H9 (cell line): Measurements from ENCODE around the gene MMP15. TPM values are rescaled to one million over a fixed set of nuclear protein-coding genes. Genes with fewer than 3 reads are reported as not detected.
"Not testable (repeated sequence)": the region's sequence is repeated elsewhere in the genome, so short reads cannot be mapped to it uniquely, and the experiment has no call there.

Source experiments
- DNase-seq: peaks from one replicate; pipeline ENCODE4 v3.0.0-alpha.2; 2017
- H2AFZ ChIP-seq: one replicate; pipeline ENCODE4 v1.6.1; 2013; ENCODE audit warnings: mild to moderate bottlenecking, low read length, control low read depth, moderate library complexity
- H2AK5ac ChIP-seq: 2 replicates; pipeline ENCODE4 v1.6.1; 2013; ENCODE audit warnings: low read length, control low read depth, mixed read lengths; ENCODE audit not compliant: insufficient read length
- H2BK120ac ChIP-seq: one replicate; pipeline ENCODE4 v1.6.1; 2013; ENCODE audit warnings: low read depth, mild to moderate bottlenecking, low read length, control low read depth, inconsistent platforms; ENCODE audit not compliant: poor library complexity, severe bottlenecking
- H2BK12ac ChIP-seq: 2 replicates; pipeline ENCODE4 v1.6.1; 2013; ENCODE audit warnings: low read length, control low read depth, mixed read lengths, low read depth; ENCODE audit not compliant: insufficient read length
- H2BK15ac ChIP-seq: 2 replicates; pipeline ENCODE4 v1.6.1; 2013; ENCODE audit warnings: low read depth, low read length, control low read depth
- H2BK20ac ChIP-seq: one replicate; pipeline ENCODE4 v1.6.1; 2013; ENCODE audit warnings: low read depth, mild to moderate bottlenecking, low read length, control low read depth, inconsistent platforms; ENCODE audit not compliant: poor library complexity, severe bottlenecking
- H2BK5ac ChIP-seq: 2 replicates; pipeline ENCODE4 v1.6.1; 2013; ENCODE audit warnings: low read length, control low read depth, mixed read lengths; ENCODE audit not compliant: insufficient read length
- H3K14ac ChIP-seq: 2 replicates; pipeline ENCODE4 v1.6.1; 2013; ENCODE audit warnings: low read length, control low read depth; ENCODE audit not compliant: insufficient read depth
- H3K18ac ChIP-seq: 2 replicates; pipeline ENCODE4 v1.6.1; 2013; ENCODE audit warnings: low read depth, mild to moderate bottlenecking, mixed read lengths, low read length, control low read depth; ENCODE audit not compliant: insufficient read length
- H3K23ac ChIP-seq: 2 replicates; pipeline ENCODE4 v1.6.1; 2013; ENCODE audit warnings: low read length, control low read depth, mixed read lengths, low read depth; ENCODE audit not compliant: insufficient read length
- H3K23me2 ChIP-seq: 2 replicates; pipeline ENCODE4 v1.6.1; 2013; ENCODE audit warnings: low read depth, mild to moderate bottlenecking, mixed read lengths, low read length, control low read depth; ENCODE audit not compliant: insufficient read length, poor library complexity, severe bottlenecking
- H3K27ac ChIP-seq: 2 replicates; pipeline ENCODE4 v1.5.1; 2013; ENCODE audit warnings: low read length, control low read depth, mixed read lengths, low read depth; ENCODE audit not compliant: insufficient read length
- H3K27me3 ChIP-seq: 2 replicates; pipeline ENCODE4 v1.6.1; 2013; ENCODE audit warnings: low read length, control low read depth, inconsistent platforms; ENCODE audit not compliant: insufficient read depth
- H3K4ac ChIP-seq: 2 replicates; pipeline ENCODE4 v1.6.1; 2013; ENCODE audit warnings: low read depth, mild to moderate bottlenecking, control low read depth, inconsistent platforms, low read length, moderate library complexity
- H3K4me1 ChIP-seq: 2 replicates; pipeline ENCODE4 v1.6.1; 2013; ENCODE audit warnings: low read length, control low read depth, inconsistent platforms; ENCODE audit not compliant: insufficient read depth
- H3K4me2 ChIP-seq: 2 replicates; pipeline ENCODE4 v1.6.1; 2013; ENCODE audit warnings: low read length, control low read depth, mixed read lengths; ENCODE audit not compliant: insufficient read length, insufficient read depth
- H3K56ac ChIP-seq: 2 replicates; pipeline ENCODE4 v1.6.1; 2013; ENCODE audit warnings: low read depth, mild to moderate bottlenecking, mixed read lengths, low read length, control low read depth; ENCODE audit not compliant: insufficient read length
- H3K79me1 ChIP-seq: 2 replicates; pipeline ENCODE4 v1.6.1; 2013; ENCODE audit warnings: low read depth, mild to moderate bottlenecking, moderate library complexity, low read length, control low read depth, inconsistent platforms; ENCODE audit not compliant: insufficient read depth, poor library complexity, severe bottlenecking
- H3K79me2 ChIP-seq: 2 replicates; pipeline ENCODE4 v1.6.1; 2013; ENCODE audit warnings: low read length, control low read depth, inconsistent platforms; ENCODE audit not compliant: insufficient read depth
- H3K9ac ChIP-seq: 2 replicates; pipeline ENCODE4 v1.6.1; 2013; ENCODE audit warnings: low read length, control low read depth, mixed read lengths; ENCODE audit not compliant: insufficient read length; ENCODE audit errors: extremely low read depth
- H3K9me3 ChIP-seq: one replicate; pipeline ENCODE4 v1.6.1; 2013; ENCODE audit warnings: low read depth, low read length, inconsistent platforms; ENCODE audit not compliant: control insufficient read depth
- H3T11ph ChIP-seq: one replicate; pipeline ENCODE4 v1.6.1; 2013; ENCODE audit warnings: mild to moderate bottlenecking, low read length, control low read depth, inconsistent platforms
- H4K20me1 ChIP-seq: one replicate; pipeline ENCODE4 v1.6.1; 2013; ENCODE audit not compliant: control insufficient read depth, insufficient read length, insufficient read depth
- H4K5ac ChIP-seq: 2 replicates; pipeline ENCODE4 v1.6.1; 2013; ENCODE audit warnings: low read depth, mild to moderate bottlenecking, mixed read lengths, low read length, control low read depth; ENCODE audit not compliant: insufficient read length
- H4K8ac ChIP-seq: replicated peaks from 2 replicates; pipeline ENCODE4 v1.6.1; 2013; ENCODE audit warnings: low read length, control low read depth, mixed read lengths, low read depth; ENCODE audit not compliant: insufficient read length
- H4K91ac ChIP-seq: 2 replicates; pipeline ENCODE4 v1.6.1; 2013; ENCODE audit warnings: low read depth, mild to moderate bottlenecking, moderate library complexity, mixed read lengths, low read length, control low read depth; ENCODE audit not compliant: insufficient read length
- H3K27ac Mint-ChIP-seq, 3 experiments: 2 replicates in 2 of 3; 3 replicates in 1 of 3; pipeline ENCODE4 v1.8.0; 2020 to 2021; ENCODE audit warnings: mixed read lengths in 3 of 3, mild to moderate bottlenecking in 1 of 3, moderate library complexity in 1 of 3
- H3K27me3 Mint-ChIP-seq: 2 replicates; pipeline ENCODE4 v1.8.0; 2021; ENCODE audit warnings: low read depth, mild to moderate bottlenecking, moderate library complexity, mixed read lengths
- H3K36me3 Mint-ChIP-seq, 3 experiments: 2 replicates in 2 of 3; 3 replicates in 1 of 3; pipeline ENCODE4 v1.8.0; 2020 to 2021; ENCODE audit warnings: low read depth in 3 of 3, mixed read lengths in 3 of 3; ENCODE audit not compliant: insufficient read depth in 1 of 3
- H3K4me1 Mint-ChIP-seq, 2 experiments: 2 replicates each; pipeline ENCODE4 v1.8.0; 2020; ENCODE audit warnings: mixed read lengths in 2 of 2
- H3K4me3 Mint-ChIP-seq, 2 experiments: 2 replicates in 1 of 2; 3 replicates in 1 of 2; pipeline ENCODE4 v1.8.0; 2020 to 2021; ENCODE audit warnings: mild to moderate bottlenecking in 2 of 2, mixed read lengths in 2 of 2, moderate library complexity in 1 of 2
- H3K9me3 Mint-ChIP-seq, 2 experiments: 2 replicates in 1 of 2; 3 replicates in 1 of 2; pipeline ENCODE4 v1.8.0; 2020; ENCODE audit warnings: mild to moderate bottlenecking in 2 of 2, mixed read lengths in 2 of 2, moderate library complexity in 1 of 2
- whole genome bisulfite sequencing: extraction: QIAGEN DNeasy Blood & Tissue Kit; methylation state at CpG from one replicate; pipeline ENCODE4 v1.1.7; 2013; ENCODE audit warnings: missing lambda C conversion rate, low lambda C conversion rate, mixed read lengths; ENCODE audit not compliant: insufficient read length; ENCODE audit errors: extremely low coverage; 5-methylcytosine and 5-hydroxymethylcytosine counted together
- total RNA-seq: library from RNA; stranded (reverse); gene quantifications from 2 replicates; pipeline ENCODE4 v1.2.1, GENCODE V29; 2021
- TF ChIP-seq, protein P1 (sequence below): fragments of 200-600 bp; sonication (generic); conservative IDR thresholded peaks from 3 replicates; pipeline ENCODE4 v1.8.0; 2021; ENCODE audit warnings: antibody characterized with exemption, mild to moderate bottlenecking

MMP15 gene
- total RNA-seq, 1 experiment from 2014 or later, result 32.9 TPM

GRCh38 chr16:58002936-58003335 is 22.6 kb upstream of the MMP15 start:
- Histone ChIP-seq H3K4me2 (no peak overlapping the region), H2BK15ac (no peak overlapping the region), H3K4ac (no peak overlapping the region), H3K14ac (no peak overlapping the region), H2AFZ (no peak overlapping the region), H3K9ac (no peak overlapping the region), H2BK20ac (no peak overlapping the region), H3K27ac (no peak overlapping the region), H3T11ph (no peak overlapping the region), H3K23ac (no peak overlapping the region), H2BK5ac (no peak overlapping the region), H3K9me3 (no peaks in the 10 kb centered on the region), H3K27me3 (no peaks in the 10 kb centered on the region), H2BK12ac (no peak overlapping the region), H2AK5ac (no peak overlapping the region), H3K18ac (no peak overlapping the region), H4K8ac (no peak overlapping the region), H3K23me2 (peaks cover 8% of the 10 kb centered on the region), H4K20me1 (no peaks in the 10 kb centered on the region), H3K56ac (no peak overlapping the region), H4K91ac (no peak overlapping the region), H4K5ac (no peak overlapping the region), H3K79me2 (no peaks in the 10 kb centered on the region; the same call in 1 of the 2 replicates), H3K79me1 (no peaks in the 10 kb centered on the region), H3K4me1 (peaks cover 2% of the 10 kb centered on the region; the same call in 1 of the 2 replicates), H2BK120ac (no peak overlapping the region)
- H3K36me3 Mint-ChIP-seq, result peaks cover 20 to 49% (median 42%) of the 10 kb centered on the region in 3 experiments; a peak in 6 of 7 replicates
- H3K4me1 Mint-ChIP-seq, result peaks cover 16 to 17% of the 10 kb centered on the region in 2 experiments
- no CpG with 5 or more reads among the region's 5 CpGs for WGBS
- no peaks in the 10 kb centered on the region for H3K27me3 Mint-ChIP-seq
- TF ChIP-seq, protein P1, sequence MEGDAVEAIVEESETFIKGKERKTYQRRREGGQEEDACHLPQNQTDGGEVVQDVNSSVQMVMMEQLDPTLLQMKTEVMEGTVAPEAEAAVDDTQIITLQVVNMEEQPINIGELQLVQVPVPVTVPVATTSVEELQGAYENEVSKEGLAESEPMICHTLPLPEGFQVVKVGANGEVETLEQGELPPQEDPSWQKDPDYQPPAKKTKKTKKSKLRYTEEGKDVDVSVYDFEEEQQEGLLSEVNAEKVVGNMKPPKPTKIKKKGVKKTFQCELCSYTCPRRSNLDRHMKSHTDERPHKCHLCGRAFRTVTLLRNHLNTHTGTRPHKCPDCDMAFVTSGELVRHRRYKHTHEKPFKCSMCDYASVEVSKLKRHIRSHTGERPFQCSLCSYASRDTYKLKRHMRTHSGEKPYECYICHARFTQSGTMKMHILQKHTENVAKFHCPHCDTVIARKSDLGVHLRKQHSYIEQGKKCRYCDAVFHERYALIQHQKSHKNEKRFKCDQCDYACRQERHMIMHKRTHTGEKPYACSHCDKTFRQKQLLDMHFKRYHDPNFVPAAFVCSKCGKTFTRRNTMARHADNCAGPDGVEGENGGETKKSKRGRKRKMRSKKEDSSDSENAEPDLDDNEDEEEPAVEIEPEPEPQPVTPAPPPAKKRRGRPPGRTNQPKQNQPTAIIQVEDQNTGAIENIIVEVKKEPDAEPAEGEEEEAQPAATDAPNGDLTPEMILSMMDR, result no peak
- H3K27ac Mint-ChIP-seq, result no peak overlapping the region
- peaks cover 0 to 6% of the 10 kb centered on the region in 2 experiments; a peak in 3 of 5 replicates for H3K9me3 Mint-ChIP-seq
- H3K4me3 Mint-ChIP-seq, result peak overlapping the region in 1 of 2 experiments; percentile 32; a peak in 1 of 5 replicates
- DNase-seq, result no peak

DNA sequence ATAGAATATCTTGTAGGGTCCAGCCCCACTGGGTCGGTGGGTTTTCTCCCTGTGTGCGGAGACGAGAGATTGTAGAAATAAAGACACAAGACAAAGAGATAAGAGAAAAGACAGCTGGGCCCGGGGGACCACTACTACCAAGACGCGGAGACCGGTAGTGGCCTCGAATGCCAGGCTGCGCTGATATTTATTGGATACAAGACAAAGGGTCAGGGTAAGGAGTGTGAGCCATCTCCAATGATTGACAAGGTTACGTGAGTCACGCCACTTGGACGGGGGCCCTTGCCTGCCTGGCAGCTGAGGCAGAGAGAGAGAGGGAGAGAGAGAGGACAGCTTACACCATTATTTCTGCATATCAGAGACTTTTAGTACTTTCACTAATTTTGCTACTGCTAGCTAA is 20.8 kb upstream of the MMP15 start:
- DNase-seq, H3K79me1 ChIP-seq, H2BK5ac ChIP-seq, H3K9me3 ChIP-seq, H3K79me2 ChIP-seq, H3K4me1 Mint-ChIP-seq, H4K5ac ChIP-seq, H3K23ac ChIP-seq, H4K20me1 ChIP-seq, H4K91ac ChIP-seq, H3K14ac ChIP-seq, H3K4ac ChIP-seq, H3K27ac ChIP-seq, H3K18ac ChIP-seq, H3K4me1 ChIP-seq, H2BK12ac ChIP-seq, H3K27me3 Mint-ChIP-seq, H3K27me3 ChIP-seq, H2BK120ac ChIP-seq, H2AFZ ChIP-seq, H3K23me2 ChIP-seq, H2BK15ac ChIP-seq, H3K4me2 ChIP-seq, H2AK5ac ChIP-seq, H4K8ac ChIP-seq, H2BK20ac ChIP-seq, H3K9me3 Mint-ChIP-seq, H3K27ac Mint-ChIP-seq, H3K56ac ChIP-seq, H3T11ph ChIP-seq, H3K9ac ChIP-seq, H3K4me3 Mint-ChIP-seq: not testable (repeated sequence)
- peaks cover 20 to 49% (median 46%) of the 10 kb centered on the region in 3 experiments; a peak in 6 of 7 replicates for H3K36me3 Mint-ChIP-seq
- no CpG with 5 or more reads among the region's 12 CpGs for WGBS
